HG02970 (cell line): Measurements from ENCODE around the gene RPS6KA2.

ENCODE experiments used
- ATAC-seq: cut with Tn5 transposase; IDR thresholded peaks from one replicate; pipeline ENCODE4 v1.9.1; 2021; ENCODE audit warnings: mild to moderate bottlenecking, moderate library complexity, moderate number of reproducible peaks; ENCODE audit not compliant: unreplicated experiment, low FRiP score

RPS6KA2 gene

DNA sequence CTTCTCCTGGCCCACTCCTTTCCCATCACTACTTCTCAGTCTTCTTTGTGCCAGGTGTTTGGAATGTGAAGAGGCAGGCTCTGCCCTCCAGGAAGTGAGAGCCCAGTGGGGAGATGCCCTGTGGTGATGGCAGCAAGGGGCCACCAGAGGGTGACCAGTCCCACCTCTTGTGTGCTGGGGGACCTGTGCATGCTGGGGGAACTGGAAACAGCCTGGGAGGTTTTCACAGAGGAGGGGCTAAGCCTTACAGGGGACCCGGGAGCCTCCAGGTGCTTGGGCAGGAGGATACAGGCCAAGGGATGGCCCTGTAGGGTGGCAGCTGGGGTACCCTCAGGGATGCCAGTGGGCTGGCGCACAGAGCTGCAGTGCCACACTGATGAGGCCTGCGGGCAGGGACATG lies 112.9 kb downstream of the RPS6KA2 start:
- ATAC-seq: no peak

DNA sequence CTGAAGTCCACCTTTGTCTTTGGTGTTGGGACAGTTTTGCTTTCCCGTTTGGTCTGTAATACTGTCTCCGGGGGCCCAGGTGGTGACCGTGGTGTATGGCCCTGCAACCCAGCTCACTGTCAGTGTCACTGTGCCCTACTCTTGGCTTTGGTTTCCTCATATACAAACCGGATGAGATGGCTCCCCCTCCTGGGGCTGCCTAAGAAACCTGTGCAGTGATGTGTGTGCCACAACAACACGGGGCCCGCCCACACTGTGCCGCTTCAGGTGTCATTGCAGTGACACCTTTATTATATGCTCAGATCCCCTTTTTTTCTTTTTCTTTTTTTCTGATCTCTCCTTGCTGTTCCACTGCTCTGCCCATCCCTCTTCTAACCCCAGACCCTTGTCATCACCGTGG lies 114.5 kb downstream of the RPS6KA2 start:
- peak; percentile 54 for ATAC-seq

DNA sequence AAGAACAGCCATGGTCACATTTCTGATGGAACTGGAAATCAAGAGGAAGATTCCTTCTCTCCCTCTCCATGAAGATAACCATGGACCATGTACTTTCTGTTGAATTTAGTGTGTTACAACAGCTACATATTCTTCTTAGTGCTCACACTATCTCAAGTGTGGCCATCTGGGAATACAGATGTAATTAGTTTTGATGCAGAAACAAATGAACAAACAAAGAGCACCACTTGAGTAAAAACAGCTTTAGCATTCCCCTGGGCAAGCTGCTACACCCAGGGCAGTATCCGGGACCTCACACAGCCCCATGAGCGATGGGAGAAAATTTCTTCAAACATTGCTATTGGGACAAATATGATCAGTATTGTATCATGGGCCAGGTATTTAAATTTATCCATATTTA lies 115.7 kb downstream of the RPS6KA2 start:
- no peak for ATAC-seq

DNA sequence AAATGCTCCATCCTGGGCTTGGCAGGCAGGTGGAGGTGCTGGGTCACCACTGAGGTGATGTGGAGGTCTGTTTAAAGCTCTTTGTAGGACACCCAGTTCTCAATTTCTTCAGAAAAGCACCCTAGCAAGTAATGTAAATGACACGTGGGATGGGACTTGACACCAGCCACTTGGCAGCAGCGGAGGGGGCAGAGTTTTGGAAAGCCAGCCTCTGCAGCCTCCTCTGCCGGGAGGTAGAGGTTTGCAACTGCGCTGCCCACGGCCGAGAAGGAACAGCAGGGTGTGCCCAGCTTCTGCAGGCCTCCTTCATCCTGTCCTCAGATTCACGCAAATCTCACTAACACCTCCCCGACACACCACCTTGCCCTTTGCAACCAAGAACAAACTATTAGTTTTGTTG lies 117.9 kb downstream of the RPS6KA2 start:
- no peak for ATAC-seq

DNA sequence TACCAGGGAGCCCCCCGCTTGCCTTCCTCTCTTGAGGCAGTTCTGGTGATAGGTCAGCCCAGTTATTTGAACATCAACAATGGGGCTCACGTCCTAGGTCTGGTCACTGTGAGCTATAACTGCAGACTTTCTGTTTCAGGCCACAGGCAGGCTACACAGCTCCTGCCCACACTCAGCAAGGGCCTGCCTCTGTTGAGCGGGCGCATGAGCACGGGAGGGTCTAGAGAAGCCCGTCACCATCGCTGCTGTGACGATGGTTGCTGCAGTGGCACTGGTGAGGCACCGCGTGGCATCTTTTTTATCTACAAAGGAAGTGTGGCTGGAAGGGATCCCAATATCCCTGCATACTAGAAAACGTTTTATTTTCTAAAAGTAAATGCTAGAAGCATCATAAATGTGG lies 118.3 kb downstream of the RPS6KA2 start:
- no peak for ATAC-seq

DNA sequence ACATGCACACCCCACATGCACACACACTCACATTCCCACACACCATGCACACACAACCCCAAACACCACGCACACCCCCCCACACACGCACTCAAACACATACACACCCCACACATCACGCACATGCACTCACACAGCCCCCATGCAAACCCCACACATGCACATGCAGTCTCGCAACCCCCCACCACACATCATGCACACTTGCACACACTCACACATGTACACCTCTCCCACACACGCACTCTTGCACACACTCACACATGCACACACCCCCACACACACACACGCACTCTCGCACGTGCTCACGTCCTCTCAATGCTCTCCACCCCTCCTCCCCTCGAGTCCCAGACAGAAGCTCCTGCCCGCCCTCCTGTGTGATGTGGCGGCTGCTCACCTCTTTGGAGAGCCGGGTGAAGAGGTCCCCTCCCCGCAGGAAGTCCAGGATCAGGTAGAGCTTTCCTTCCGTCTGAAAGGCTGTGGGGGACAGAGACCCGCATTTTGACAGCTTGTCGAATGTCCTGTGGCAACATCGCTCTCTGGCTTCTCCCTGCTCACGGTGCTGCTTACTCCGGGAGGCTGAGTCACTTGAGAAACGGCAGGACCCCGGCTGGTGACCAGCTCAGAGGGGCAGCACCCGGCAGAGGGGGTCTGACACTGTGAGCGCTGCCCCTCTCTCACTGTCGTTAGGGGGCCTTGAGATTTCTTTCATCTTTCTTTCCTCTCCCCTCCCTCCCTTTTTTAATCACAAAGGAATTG lies 119.1 kb downstream of the RPS6KA2 start:
- no peak for ATAC-seq

DNA sequence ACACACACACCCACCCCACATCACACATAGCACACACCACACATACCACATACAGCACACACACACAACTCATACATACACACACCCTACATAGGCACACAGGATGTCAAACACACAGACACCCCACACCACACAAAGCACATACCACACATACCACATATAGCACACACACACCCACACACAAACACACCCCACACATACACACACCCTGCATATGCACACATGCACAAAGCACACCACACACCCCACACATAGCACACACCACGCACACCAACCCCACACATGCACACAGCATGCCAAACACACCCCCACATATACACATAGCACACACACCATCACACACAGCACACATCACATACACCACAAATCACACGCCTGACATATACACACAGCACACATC lies 119.7 kb downstream of the RPS6KA2 start:
- no peak for ATAC-seq

DNA sequence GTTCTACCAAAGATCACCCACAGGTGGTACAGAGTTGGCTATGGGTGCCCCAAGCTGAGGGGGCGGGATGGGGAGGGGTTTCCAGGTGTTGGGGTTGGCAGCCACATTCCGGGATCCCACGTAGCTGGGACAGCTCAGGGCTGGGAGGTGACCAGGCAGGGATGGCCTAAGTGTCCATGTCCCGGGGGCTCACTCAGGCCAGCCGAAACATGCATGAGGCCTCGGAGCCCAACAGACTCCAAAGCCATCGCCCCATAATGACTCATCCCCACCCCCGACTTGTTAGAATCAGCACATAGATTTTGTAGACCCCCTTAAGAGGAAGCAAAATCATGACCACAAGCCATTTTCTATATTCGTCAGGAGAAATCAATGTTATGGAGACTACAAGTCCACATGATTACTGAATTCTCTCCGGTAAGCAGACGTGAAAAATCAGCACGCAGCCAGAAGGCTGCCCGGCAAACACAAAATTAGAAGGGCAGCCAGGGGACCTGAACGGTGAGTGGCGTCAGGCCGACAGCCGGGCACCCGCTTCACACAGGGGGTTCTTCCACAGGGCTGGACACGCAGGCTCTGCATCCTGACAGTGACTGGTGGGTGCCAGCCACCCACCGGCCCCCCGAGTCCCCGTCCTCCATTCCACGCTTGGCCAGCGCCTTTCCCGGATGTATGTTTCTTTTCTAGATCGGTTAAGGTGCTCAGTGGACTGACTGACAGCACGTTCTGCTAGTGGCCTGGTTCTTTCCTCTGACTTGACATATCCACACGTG lies 121.7 kb downstream of the RPS6KA2 start:
- no peak for ATAC-seq

DNA sequence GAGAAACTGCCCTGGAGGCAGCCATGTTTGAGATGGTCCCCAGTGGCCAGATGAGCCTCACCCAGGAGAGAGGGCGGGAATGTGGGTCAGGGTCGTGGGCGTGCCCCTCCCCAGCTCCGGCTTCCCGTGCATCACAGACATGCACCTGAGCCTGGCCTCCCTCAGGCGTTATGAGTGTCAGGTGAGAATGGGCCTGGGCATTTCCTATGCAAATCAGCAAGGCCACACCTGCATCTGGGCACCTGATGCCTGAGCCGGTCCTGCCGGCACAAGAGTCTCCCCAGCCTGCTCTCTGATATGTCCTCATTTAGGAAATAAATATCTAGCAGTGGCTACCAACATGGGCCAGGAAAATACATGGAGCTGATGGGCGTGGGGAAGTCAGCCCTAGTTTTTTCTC lies 123.0 kb downstream of the RPS6KA2 start:
- ATAC-seq: no peak

DNA sequence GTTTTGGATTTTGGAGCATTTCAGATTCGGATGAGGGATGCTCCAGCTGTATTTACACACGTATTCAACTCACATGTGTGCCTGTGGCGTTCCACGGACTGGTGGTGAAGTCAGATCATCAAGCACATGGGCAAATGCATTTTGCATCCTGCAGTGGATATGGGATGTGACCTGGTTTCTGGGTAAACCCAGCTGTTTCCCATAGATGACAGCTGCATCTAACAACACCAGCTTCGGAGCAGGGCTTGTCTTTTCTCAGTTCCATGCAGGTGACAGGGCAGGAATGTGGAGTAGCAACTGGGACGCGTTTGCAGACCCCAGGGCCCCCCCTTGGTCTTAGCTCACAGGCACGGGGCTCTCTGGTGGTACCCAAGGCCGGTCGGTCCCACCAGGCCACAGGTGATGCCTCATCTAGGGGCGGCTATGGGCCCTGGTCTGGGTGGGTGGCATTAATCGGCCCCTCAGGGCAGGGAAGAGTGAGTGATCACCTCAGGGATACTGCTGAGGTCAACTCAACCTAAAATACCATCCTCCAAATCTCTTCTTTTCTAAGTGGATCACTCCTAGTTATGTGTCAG lies 123.8 kb downstream of the RPS6KA2 start:
- no peak for ATAC-seq

DNA sequence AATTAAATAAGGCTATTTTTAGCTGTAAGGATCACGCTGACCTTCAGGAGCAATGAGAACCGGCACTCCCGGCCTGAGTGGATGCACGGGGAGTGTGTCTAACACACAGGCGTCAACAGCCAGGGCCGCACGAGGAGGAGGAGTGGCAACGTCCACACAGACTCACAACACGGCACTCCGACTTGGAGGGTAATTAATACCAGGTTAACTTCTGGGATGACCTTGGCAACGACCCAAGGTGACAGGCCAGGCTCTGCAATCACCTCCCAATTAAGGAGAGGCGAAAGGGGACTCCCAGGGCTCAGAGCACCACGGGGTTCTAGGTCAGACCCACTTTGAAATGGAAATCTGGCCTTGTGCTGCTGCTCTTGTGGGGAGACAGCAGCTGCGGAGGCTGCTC lies 124.6 kb downstream of the RPS6KA2 start:
- ATAC-seq: no peak

DNA sequence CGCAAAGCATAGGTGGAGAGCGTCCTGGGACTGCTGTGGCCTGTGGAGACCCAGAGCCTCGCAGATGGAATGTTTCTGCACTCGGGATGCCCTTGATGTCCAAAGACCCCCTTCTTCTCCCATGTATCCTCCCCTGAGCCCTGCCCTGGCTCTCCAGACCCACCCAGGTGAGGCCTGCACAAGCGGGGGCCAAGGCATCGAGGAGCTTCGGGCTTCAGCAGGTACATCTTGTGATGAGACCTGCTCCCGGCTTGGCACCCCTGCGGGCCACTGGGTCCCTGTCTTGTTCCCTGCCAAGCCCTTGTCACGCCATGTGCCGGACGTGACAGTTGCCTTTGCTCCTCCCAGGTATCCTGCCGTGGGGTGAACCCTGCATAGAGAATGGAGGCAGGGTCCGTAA lies 125.8 kb downstream of the RPS6KA2 start:
- ATAC-seq: no peak

DNA sequence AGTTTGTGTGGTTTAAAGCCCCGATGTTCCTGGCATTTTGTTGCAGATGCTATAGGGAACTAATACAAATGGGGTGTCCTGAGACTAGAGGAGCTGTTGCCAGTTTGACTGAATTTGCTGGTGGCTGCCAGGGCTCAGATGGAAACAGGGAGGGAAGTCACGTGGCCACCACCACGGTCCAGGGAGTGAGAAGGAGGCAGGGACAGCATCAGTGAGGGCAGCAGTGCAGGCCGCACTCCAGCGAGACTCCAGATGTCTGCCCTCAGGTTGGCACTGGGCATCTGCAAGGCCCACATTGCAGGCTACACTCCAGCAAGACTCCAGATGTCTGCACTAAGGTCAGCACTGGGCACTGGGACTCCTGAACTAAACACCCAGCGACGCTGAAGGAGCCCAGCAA lies 126.8 kb downstream of the RPS6KA2 start:
- no peak for ATAC-seq

DNA sequence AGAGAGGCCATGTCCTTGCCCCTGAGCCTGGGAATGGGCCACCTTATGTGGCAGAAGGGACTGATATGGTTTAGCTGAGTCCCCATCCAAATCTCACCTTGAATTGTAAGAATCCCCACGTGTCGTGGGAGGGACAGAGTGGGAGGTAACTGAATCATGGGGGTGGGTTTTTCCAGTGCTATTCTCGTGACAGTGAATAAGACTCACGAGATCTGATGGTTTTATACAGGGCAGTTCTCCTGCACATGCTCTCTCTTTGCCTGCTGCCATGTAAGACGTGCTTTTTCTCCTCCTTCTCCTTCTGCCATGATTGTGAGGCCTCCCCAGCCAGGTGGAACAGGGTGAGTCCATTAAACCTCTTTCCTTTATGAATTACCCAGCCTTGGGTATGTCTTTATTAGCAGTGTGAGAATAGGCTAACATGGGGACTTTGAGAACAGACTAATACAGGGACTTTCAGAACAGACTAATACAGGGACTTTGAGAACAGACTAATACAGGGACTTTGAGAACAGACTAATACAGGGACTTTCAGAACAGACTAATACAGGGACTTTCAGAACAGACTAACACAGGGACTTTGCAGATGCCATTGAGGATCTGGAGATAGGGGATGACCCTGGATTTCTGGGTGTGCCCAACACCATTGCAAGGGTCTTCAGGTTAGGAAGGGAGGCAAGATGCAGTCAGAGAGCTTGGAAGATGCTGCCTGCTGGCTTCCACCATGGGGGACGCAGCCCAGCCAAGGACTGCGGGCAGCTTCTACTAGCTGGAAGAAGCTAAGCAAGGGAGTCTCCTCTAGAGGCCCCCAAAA lies 127.5 kb downstream of the RPS6KA2 start:
- no peak for ATAC-seq

DNA sequence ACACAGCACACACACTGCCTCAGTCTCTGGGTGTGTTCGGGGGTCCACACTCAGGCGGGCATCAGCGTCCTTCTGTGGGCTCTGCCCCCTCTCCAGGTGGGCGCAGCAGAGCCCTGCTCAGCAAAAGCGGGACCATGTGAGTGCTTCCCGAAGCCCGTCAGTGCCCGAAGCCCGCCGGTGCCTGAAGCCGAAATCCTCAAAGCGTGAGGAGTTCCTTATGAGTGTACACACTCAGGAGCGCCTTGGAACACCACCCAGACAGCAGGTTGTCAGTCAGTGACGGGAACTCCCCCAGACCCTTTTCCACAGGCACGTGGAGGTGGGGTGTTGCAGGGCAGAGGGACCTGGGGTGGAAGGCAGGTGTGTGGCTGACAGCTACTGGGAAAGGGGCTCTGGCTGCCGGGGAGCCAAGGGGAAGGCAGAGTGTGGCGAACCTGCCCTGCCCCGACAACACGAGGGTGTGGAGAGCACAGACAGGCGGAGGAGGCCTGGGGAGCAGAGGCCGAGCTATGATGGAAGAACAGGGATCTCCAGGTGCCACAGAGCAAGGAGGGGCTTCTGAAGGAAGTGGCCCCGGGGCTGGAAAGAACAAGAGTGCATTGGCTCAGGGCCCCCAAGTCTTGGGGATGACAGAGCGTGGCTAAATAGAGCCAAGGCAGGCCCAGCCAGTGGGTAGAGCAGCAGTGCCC lies 128.2 kb downstream of the RPS6KA2 start:
- ATAC-seq: no peak

DNA sequence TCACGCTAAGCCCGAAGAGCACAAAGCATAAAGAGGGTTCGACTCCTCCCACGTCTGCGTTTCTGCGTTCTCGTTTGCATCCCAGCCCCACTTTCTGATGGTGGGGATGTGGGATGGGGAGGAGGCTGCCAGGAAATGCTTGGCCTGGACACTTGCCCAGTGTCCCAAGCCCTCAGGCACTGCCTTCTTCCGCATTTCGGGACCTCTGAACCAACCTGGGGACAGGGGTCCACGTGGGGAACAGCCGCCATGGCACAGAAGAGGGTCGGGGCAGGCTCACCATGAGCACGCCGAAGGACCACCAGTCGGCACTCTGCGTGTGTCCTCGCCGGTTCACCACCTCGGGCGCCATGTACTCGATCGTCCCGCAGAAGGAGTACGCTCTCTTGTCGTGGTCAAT lies 128.8 kb downstream of the RPS6KA2 start:
- no peak for ATAC-seq

DNA sequence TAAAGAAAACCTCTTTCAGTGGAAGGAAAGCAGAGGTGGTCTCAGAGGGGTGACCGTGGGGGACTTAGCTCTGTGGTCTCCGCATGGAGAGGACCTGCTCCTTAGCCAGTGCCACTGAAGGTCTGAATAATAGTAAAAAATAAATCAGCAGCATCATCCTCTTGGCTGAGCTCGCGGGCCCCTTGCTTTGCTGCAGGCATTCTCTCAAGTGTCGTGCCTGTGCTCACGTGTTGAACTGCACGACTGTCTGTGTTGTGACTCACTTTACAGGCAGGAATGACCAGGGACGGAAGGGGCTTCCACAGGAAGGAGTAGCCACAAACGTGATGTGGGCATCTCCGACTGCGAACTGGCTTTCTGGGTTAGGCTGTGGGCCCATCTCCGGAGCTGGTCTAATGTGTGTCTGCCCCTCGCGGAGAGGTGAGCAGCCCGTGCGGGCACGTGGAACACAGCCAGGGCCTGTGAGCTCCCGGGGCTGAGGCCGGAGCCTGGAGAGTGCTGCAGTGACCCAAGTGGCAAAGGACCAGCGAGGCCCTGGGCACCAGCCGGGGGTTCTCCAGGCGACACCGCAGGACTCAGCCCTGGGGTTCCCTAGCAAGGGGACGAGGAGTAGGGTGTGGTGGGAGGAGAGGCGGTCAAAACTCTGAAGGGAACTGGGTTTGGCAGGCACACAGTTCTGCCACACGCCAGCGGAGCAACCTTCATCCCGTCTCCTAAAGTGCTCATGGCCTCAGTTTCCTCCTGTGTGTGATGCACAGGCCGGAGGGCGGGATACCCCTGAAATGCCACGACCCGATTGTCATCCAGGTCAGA lies 129.8 kb downstream of the RPS6KA2 start:
- ATAC-seq: no peak

DNA sequence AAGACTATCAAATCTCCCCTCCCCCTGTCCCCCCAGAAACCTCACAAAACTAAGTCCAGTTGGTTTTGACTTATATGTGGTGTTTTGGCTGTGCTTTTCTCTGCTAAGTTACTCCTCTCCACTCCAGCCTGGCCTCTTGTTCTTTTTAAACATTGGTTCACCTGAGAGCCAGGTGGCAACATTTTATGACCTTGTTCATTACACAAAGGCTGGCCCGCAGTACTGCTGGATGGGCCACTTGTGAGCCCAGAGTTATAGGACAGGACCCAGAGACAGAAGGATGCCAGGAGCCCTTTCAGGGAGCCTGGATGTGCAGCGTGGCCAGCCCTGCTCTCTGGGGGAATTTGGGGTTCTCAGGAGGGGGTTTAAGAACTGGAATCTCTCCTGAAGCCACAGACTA lies 130.6 kb downstream of the RPS6KA2 start:
- no peak for ATAC-seq

DNA sequence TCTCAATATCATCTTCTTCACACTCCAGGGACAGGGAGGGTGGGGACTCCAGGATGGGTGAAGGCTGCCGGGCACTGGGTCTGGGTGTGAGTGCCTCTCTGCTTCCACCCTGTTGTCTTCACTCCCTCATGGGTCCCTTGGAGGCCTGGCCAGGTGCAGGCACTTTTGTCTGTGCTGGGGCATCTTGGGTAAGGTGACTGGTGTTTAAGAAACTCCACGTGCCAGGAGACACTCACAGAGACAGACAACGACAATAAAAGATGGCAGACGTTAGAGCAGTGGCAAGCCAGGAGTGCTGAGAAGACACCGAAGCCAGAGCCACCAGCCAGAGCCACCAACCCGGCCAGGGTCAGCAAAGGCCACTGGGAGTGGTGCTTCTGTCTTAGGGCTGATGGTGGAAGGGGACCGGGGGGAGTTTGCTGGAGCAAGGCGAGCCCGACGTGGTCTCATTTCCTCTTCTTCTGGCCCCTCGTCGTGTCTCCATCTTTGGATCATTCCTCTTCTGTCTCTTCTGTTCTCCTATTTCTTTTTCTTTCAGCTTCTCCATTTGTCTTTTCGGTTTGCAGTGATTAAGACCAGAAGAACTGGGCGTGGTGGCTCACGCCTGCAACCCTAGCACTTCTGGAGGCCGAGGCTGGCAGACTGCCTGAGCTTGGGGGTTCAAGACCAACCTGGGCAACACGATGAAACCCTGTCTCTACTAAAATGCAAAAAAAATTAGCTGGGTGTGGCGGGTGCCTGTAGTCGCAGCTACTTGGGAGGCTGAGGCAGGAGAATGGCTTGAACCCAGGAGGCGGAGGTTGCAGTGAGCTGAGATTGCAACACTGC lies 131.3 kb downstream of the RPS6KA2 start:
- ATAC-seq: no peak
